GM15510 (cell line): ENCODE results near the gene SMIM26.

Source experiments
- POLR2A ChIP-seq: IDR thresholded peaks from 3 replicates; pipeline ENCODE4 v1.6.1; 2011; ENCODE audit warnings: borderline replicate concordance; ENCODE audit not compliant: insufficient read length; ENCODE audit errors: extremely low read depth

Gene SMIM26

GRCh38 chr20:18566892-18567738 lies at the start of gene SMIM26:
SMIM26 (plus strand) TSS chr20:18567432; CDS start chr20:18567479, 47 bp downstream.
- peak; percentile 91 for TF ChIP-seq POLR2A

- no peak for TF ChIP-seq POLR2A
Measured at GRCh38 chr20:18523066-18523465, 44.2 kb upstream of the SMIM26 start.

GRCh38 chr20:18524646-18525045 lies 42.6 kb upstream of the SMIM26 start:
- TF ChIP-seq POLR2A, result no peak

- no peak for TF ChIP-seq POLR2A
Measured at GRCh38 chr20:18527339-18527738, 39.9 kb upstream of the SMIM26 start.

GRCh38 chr20:18527836-18528235 lies 39.4 kb upstream of the SMIM26 start:
- TF ChIP-seq POLR2A, result no peak

- no peak for TF ChIP-seq POLR2A
Measured at GRCh38 chr20:18529041-18529440, 38.2 kb upstream of the SMIM26 start.

- no peak for TF ChIP-seq POLR2A
Measured at GRCh38 chr20:18532626-18533025, 34.6 kb upstream of the SMIM26 start.

GRCh38 chr20:18533491-18533890 lies 33.7 kb upstream of the SMIM26 start:
- TF ChIP-seq POLR2A, result no peak

- TF ChIP-seq POLR2A, result no peak
Measured at GRCh38 chr20:18533978-18534644, 33.1 kb upstream of the SMIM26 start.

- no peak for TF ChIP-seq POLR2A
Measured at GRCh38 chr20:18537651-18538050, 29.6 kb upstream of the SMIM26 start.

GRCh38 chr20:18541741-18542140 lies 25.5 kb upstream of the SMIM26 start:
- TF ChIP-seq POLR2A, result no peak

GRCh38 chr20:18543216-18543615 lies 24.0 kb upstream of the SMIM26 start:
- TF ChIP-seq POLR2A, result no peak

GRCh38 chr20:18543932-18544331 lies 23.3 kb upstream of the SMIM26 start:
- no peak for TF ChIP-seq POLR2A

GRCh38 chr20:18545566-18545965 lies 21.7 kb upstream of the SMIM26 start:
- no peak for TF ChIP-seq POLR2A

GRCh38 chr20:18548465-18548864 lies 18.8 kb upstream of the SMIM26 start:
- TF ChIP-seq POLR2A, result no peak

GRCh38 chr20:18553746-18554145 lies 13.5 kb upstream of the SMIM26 start:
- no peak for TF ChIP-seq POLR2A
